Right atrium auricular region (tissue), 2 donors: ENCODE measurements around the gene PRKAG1. TPM values are rescaled to one million over a fixed set of nuclear protein-coding genes. Genes with fewer than 3 reads are reported as not detected.

Experiments used
- DNase-seq: peaks from one replicate; pipeline ENCODE4 v3.0.0-alpha.2; 2019; ENCODE audit warnings: low spot score
- H3K27ac ChIP-seq, 2 donors: fragments of 200-600 bp; sonication (generic); 1 replicate in 1 of 2; 2 replicates in 1 of 2; pipeline ENCODE4 v1.5.1; 2016 to 2019
- H3K27me3 ChIP-seq, 2 donors: fragments of 200-600 bp; sonication (generic); one replicate each; pipeline versions ENCODE4 v1.5.1 to v1.6.0; 2017 to 2019
- H3K36me3 ChIP-seq: fragments of 200-600 bp; sonication (generic); one replicate; pipeline ENCODE4 v1.5.1; 2016
- H3K4me1 ChIP-seq, 2 donors: fragments of 200-600 bp; sonication (generic); one replicate each; pipeline versions ENCODE4 v1.5.1 to v1.6.0; 2017 to 2019
- H3K4me3 ChIP-seq, 2 donors: fragments of 200-600 bp; sonication (generic); 1 replicate in 1 of 2; 2 replicates in 1 of 2; pipeline ENCODE4 v1.5.1; 2017 to 2019; ENCODE audit warnings: mild to moderate bottlenecking in 1 of 2, moderate library complexity in 1 of 2
- H3K9me3 ChIP-seq, 2 donors: fragments of 200-600 bp; sonication (generic); one replicate each; pipeline ENCODE4 v1.5.1; 2019
- CTCF ChIP-seq, 2 donors: fragments of 200-600 bp; sonication (generic); IDR thresholded peaks; one replicate each; pipeline ENCODE4 v1.5.1; 2019; ENCODE audit warnings: antibody characterized with exemption in 2 of 2
- total RNA-seq, 2 donors: library from RNA; depleted of rRNA; stranded (reverse); fragments of >200 nt; gene quantifications; one replicate each; pipeline ENCODE4 v1.1.0, GENCODE V29; 2016

PRKAG1 gene
- total RNA-seq, 2 donors from 2014 or later, result 68.5 to 74.8 TPM

GRCh38 chr12:48970702-48971334 is 47.8 kb downstream of the PRKAG1 start:
- no peak overlapping the region for H3K27ac ChIP-seq
- DNase-seq, result no peak
- H3K9me3 ChIP-seq, result no peaks in the 10 kb centered on the region
- H3K4me1 ChIP-seq, result peaks cover 0 to 39% of the 10 kb centered on the region in 2 donors
- H3K27me3 ChIP-seq, result peaks cover 3 to 12% of the 10 kb centered on the region in 2 donors
- no peak for TF ChIP-seq CTCF (IDR thresholded peaks at IDR 0.05)
- peak overlapping the region in 1 of 2 donors; percentile 41 for H3K4me3 ChIP-seq
- H3K36me3 ChIP-seq, result no peaks in the 10 kb centered on the region

- H3K27me3 ChIP-seq, result peaks cover 3 to 12% of the 10 kb centered on the region in 2 donors
- H3K36me3 ChIP-seq, result no peaks in the 10 kb centered on the region
- TF ChIP-seq CTCF (IDR thresholded peaks at IDR 0.05), result peak in 1 of 2 donors; percentile 27
- no peaks in the 10 kb centered on the region for H3K9me3 ChIP-seq
- H3K4me1 ChIP-seq, result peaks cover 0 to 39% of the 10 kb centered on the region in 2 donors
- H3K4me3 ChIP-seq, result peak overlapping the region in 1 of 2 donors; percentile 22
- DNase-seq, result no peak
- no peak overlapping the region for H3K27ac ChIP-seq
These were observed 48.5 kb downstream of the PRKAG1 start for GRCh38 chr12:48969833-48970701.

- Histone ChIP-seq H3K27me3 (peaks cover 3 to 12% of the 10 kb centered on the region in 2 donors), H3K27ac (no peak overlapping the region), H3K4me3 (no peak overlapping the region), H3K4me1 (peaks cover 0 to 39% of the 10 kb centered on the region in 2 donors), H3K9me3 (no peaks in the 10 kb centered on the region), H3K36me3 (no peaks in the 10 kb centered on the region)
- DNase-seq, result no peak
- TF ChIP-seq CTCF (IDR thresholded peaks at IDR 0.05), result no peak
These were observed 49.3 kb downstream of the PRKAG1 start for GRCh38 chr12:48969160-48969771.

GRCh38 chr12:48968467-48968866 is 50.1 kb downstream of the PRKAG1 start:
- Histone ChIP-seq H3K36me3 (no peaks in the 10 kb centered on the region), H3K4me3 (no peak overlapping the region), H3K27ac (no peak overlapping the region), H3K9me3 (no peaks in the 10 kb centered on the region), H3K27me3 (peaks cover 3 to 12% of the 10 kb centered on the region in 2 donors), H3K4me1 (peaks cover 0 to 33% of the 10 kb centered on the region in 2 donors)
- no peak for TF ChIP-seq CTCF (IDR thresholded peaks at IDR 0.05)
- no peak for DNase-seq

GRCh38 chr12:48967991-48968390 is 50.6 kb downstream of the PRKAG1 start:
- no peak for TF ChIP-seq CTCF (IDR thresholded peaks at IDR 0.05)
- Histone ChIP-seq H3K36me3 (no peaks in the 10 kb centered on the region), H3K9me3 (no peaks in the 10 kb centered on the region), H3K27me3 (peaks cover 3 to 12% of the 10 kb centered on the region in 2 donors), H3K27ac (no peak overlapping the region), H3K4me1 (peaks cover 0 to 29% of the 10 kb centered on the region in 2 donors), H3K4me3 (no peak overlapping the region)
- no peak for DNase-seq
